Stimulated activated effector memory CD8-positive, alpha-beta T cell treated with anti-CD3 and anti-CD28 coated beads, Interleukin-12 subunit alpha, Interleukin-12 subunit beta, amount 100 ng/mL, for 72 hours (primary cell): ENCODE data around the gene APOBEC3F.
A peak's percentile ranks its signal among the peaks of the same experiment; 100 is the strongest.
"Not testable (repeated sequence)": the region's sequence is repeated elsewhere in the genome, so short reads cannot be mapped to it uniquely, and the experiment has no call there.

Source experiments
- ATAC-seq: fragments of 150-1000 bp; cut with Tn5 transposase; 2 replicates; pipeline ENCODE4 v1.10.0; 2021
- DNase-seq, 2 donors: peaks; one replicate each; pipeline ENCODE4 v3.0.0; 2021 to 2022; ENCODE audit warnings: low spot score in 2 of 2
- H3K27ac Mint-ChIP-seq: one replicate; pipeline ENCODE4 v1.8.0; 2022; ENCODE audit warnings: mild to moderate bottlenecking, mixed read lengths
- H3K36me3 Mint-ChIP-seq: one replicate; pipeline ENCODE4 v1.8.0; 2022; ENCODE audit warnings: mild to moderate bottlenecking, mixed read lengths
- H3K4me1 Mint-ChIP-seq: one replicate; pipeline ENCODE4 v1.8.0; 2022; ENCODE audit warnings: mixed read lengths
- H3K4me3 Mint-ChIP-seq: one replicate; pipeline ENCODE4 v1.8.0; 2022; ENCODE audit warnings: mild to moderate bottlenecking, mixed read lengths
- H3K9me3 Mint-ChIP-seq: one replicate; pipeline ENCODE4 v1.8.0; 2022; ENCODE audit warnings: mixed read lengths

Gene APOBEC3F

GRCh38 chr22:39017596-39018365, 22.9 kb upstream of the APOBEC3F start:
- Mint-ChIP-seq H3K4me3 (peak overlapping the region; percentile 98), H3K4me1 (peaks cover 44% of the 10 kb centered on the region), H3K36me3 (peaks cover 92% of the 10 kb centered on the region), H3K27ac (peak overlapping the region; percentile 85), H3K9me3 (no peaks in the 10 kb centered on the region)
- no peak for DNase-seq
- ATAC-seq, result no peak

- H3K36me3 Mint-ChIP-seq, result peaks cover 100% of the 10 kb centered on the region
- H3K4me1 Mint-ChIP-seq, result peaks cover 49% of the 10 kb centered on the region
- H3K27ac Mint-ChIP-seq, result peak overlapping the region; percentile 96
- H3K9me3 Mint-ChIP-seq, ATAC-seq: not testable (repeated sequence)
- H3K4me3 Mint-ChIP-seq, result peak overlapping the region; percentile 92
- peak in 1 of 2 donors; percentile 68 for DNase-seq
Measured at GRCh38 chr22:39020021-39020651, 20.5 kb upstream of the APOBEC3F start.

- no peak for DNase-seq
- peaks cover 60% of the 10 kb centered on the region for H3K4me1 Mint-ChIP-seq
- H3K9me3 Mint-ChIP-seq, result no peaks in the 10 kb centered on the region
- H3K4me3 Mint-ChIP-seq, result peak overlapping the region; percentile 92
- H3K27ac Mint-ChIP-seq, result peak overlapping the region; percentile 96
- peaks cover 100% of the 10 kb centered on the region for H3K36me3 Mint-ChIP-seq
- no peak for ATAC-seq
Measured at GRCh38 chr22:39021552-39022250, 19.0 kb upstream of the APOBEC3F start.

GRCh38 chr22:39024519-39025308, 15.9 kb upstream of the APOBEC3F start:
- Mint-ChIP-seq H3K36me3 (peaks cover 95% of the 10 kb centered on the region), H3K4me1 (peaks cover 55% of the 10 kb centered on the region), H3K9me3 (no peaks in the 10 kb centered on the region), H3K4me3 (peak overlapping the region; percentile 92), H3K27ac (peak overlapping the region; percentile 96)
- no peak for ATAC-seq
- DNase-seq, result no peak

GRCh38 chr22:39026509-39027150, 14.0 kb upstream of the APOBEC3F start:
- Mint-ChIP-seq H3K36me3 (peaks cover 91% of the 10 kb centered on the region), H3K4me3 (no peak overlapping the region), H3K9me3 (no peaks in the 10 kb centered on the region), H3K4me1 (peaks cover 46% of the 10 kb centered on the region), H3K27ac (peak overlapping the region; percentile 96)
- no peak for ATAC-seq
- no peak for DNase-seq

GRCh38 chr22:39027717-39028116, 12.9 kb upstream of the APOBEC3F start:
- Mint-ChIP-seq H3K4me1 (peaks cover 46% of the 10 kb centered on the region), H3K27ac (peak overlapping the region; percentile 68), H3K4me3 (no peak overlapping the region), H3K36me3 (peaks cover 91% of the 10 kb centered on the region), H3K9me3 (no peaks in the 10 kb centered on the region)
- no peak for DNase-seq
- no peak for ATAC-seq

GRCh38 chr22:39028281-39028680, 12.4 kb upstream of the APOBEC3F start:
- Mint-ChIP-seq H3K4me1 (peaks cover 46% of the 10 kb centered on the region), H3K4me3 (no peak overlapping the region), H3K9me3 (no peaks in the 10 kb centered on the region), H3K27ac (peak overlapping the region; percentile 68), H3K36me3 (peaks cover 91% of the 10 kb centered on the region)
- ATAC-seq (no peak), DNase-seq (no peak)

- H3K27ac Mint-ChIP-seq, result no peak overlapping the region
- DNase-seq (no peak), ATAC-seq (no peak)
- H3K36me3 Mint-ChIP-seq, result peaks cover 91% of the 10 kb centered on the region
- peaks cover 37% of the 10 kb centered on the region for H3K4me1 Mint-ChIP-seq
- H3K4me3 Mint-ChIP-seq, result no peak overlapping the region
- no peaks in the 10 kb centered on the region for H3K9me3 Mint-ChIP-seq
Measured at GRCh38 chr22:39029227-39029626, 11.4 kb upstream of the APOBEC3F start.

GRCh38 chr22:39030705-39031104, 10.0 kb upstream of the APOBEC3F start:
- no peak for DNase-seq
- Mint-ChIP-seq H3K36me3 (peaks cover 81% of the 10 kb centered on the region), H3K4me1 (peaks cover 22% of the 10 kb centered on the region), H3K9me3 (no peaks in the 10 kb centered on the region), H3K27ac (peak overlapping the region; percentile 48), H3K4me3 (no peak overlapping the region)
- no peak for ATAC-seq

GRCh38 chr22:39031434-39032295, 9.0 kb upstream of the APOBEC3F start:
- H3K4me3 Mint-ChIP-seq, DNase-seq, H3K9me3 Mint-ChIP-seq, ATAC-seq: not testable (repeated sequence)
- Mint-ChIP-seq H3K4me1 (peaks cover 13% of the 10 kb centered on the region), H3K27ac (peak overlapping the region; percentile 48), H3K36me3 (peaks cover 72% of the 10 kb centered on the region)

- peaks cover 30% of the 10 kb centered on the region for H3K4me1 Mint-ChIP-seq
- peaks cover 50% of the 10 kb centered on the region for H3K36me3 Mint-ChIP-seq
- DNase-seq, H3K9me3 Mint-ChIP-seq, H3K4me3 Mint-ChIP-seq, ATAC-seq: not testable (repeated sequence)
- peak overlapping the region; percentile 54 for H3K27ac Mint-ChIP-seq
Measured at GRCh38 chr22:39037071-39037470, 3.6 kb upstream of the APOBEC3F start.

- H3K4me3 Mint-ChIP-seq, result peak overlapping the region; percentile 85
- peaks cover 50% of the 10 kb centered on the region for H3K36me3 Mint-ChIP-seq
- no peaks in the 10 kb centered on the region for H3K9me3 Mint-ChIP-seq
- peak overlapping the region; percentile 94 for H3K27ac Mint-ChIP-seq
- H3K4me1 Mint-ChIP-seq, result peaks cover 40% of the 10 kb centered on the region
- ATAC-seq (no peak), DNase-seq (no peak)
Measured at GRCh38 chr22:39039306-39040126, 1.1 kb upstream of the APOBEC3F start.

- H3K9me3 Mint-ChIP-seq, DNase-seq, ATAC-seq: not testable (repeated sequence)
- Mint-ChIP-seq H3K4me3 (peak overlapping the region; percentile 85), H3K36me3 (peaks cover 54% of the 10 kb centered on the region), H3K27ac (peak overlapping the region; percentile 94), H3K4me1 (peaks cover 45% of the 10 kb centered on the region)
Measured at GRCh38 chr22:39040155-39040537, 518 bp upstream of the APOBEC3F start.
